Measurements from ENCODE around the gene EFNA2.
"Not testable (repeated sequence)": the region's sequence is repeated elsewhere in the genome, so short reads cannot be mapped to it uniquely, and the experiment has no call there.

Gene EFNA2

GRCh38 chr19:1302533-1303239, 17.0 kb downstream of the EFNA2 start:
- Mint-ChIP-seq H3K9me3 (no peaks in the 10 kb centered on the region), H3K27ac (no peak overlapping the region), H3K27me3 (no peaks in the 10 kb centered on the region), H3K4me1 (ENCODE audit: low read depth) (no peaks in the 10 kb centered on the region), H3K36me3 (ENCODE audit: low read depth) (no peaks in the 10 kb centered on the region), H3K4me3 (no peak overlapping the region)

GRCh38 chr19:1304197-1304924, 18.7 kb downstream of the EFNA2 start:
- H3K27me3 Mint-ChIP-seq: no peaks in the 10 kb centered on the region
- no peak overlapping the region for H3K4me3 Mint-ChIP-seq
- no peaks in the 10 kb centered on the region for H3K9me3 Mint-ChIP-seq
- H3K36me3 Mint-ChIP-seq (ENCODE audit: low read depth): no peaks in the 10 kb centered on the region
- no peaks in the 10 kb centered on the region for H3K4me1 Mint-ChIP-seq (ENCODE audit: low read depth)
- no peak overlapping the region for H3K27ac Mint-ChIP-seq

- not testable (repeated sequence) for H3K36me3 Mint-ChIP-seq (ENCODE audit: low read depth); H3K4me3 Mint-ChIP-seq; H3K27me3 Mint-ChIP-seq; H3K27ac Mint-ChIP-seq; H3K4me1 Mint-ChIP-seq (ENCODE audit: low read depth); H3K9me3 Mint-ChIP-seq
These were observed 19.7 kb downstream of the EFNA2 start for GRCh38 chr19:1305354-1305753.

- Mint-ChIP-seq H3K9me3 (no peaks in the 10 kb centered on the region), H3K4me1 (ENCODE audit: low read depth) (no peaks in the 10 kb centered on the region), H3K4me3 (no peak overlapping the region), H3K27me3 (no peaks in the 10 kb centered on the region), H3K36me3 (ENCODE audit: low read depth) (no peaks in the 10 kb centered on the region), H3K27ac (no peak overlapping the region)
These were observed 21.6 kb downstream of the EFNA2 start for GRCh38 chr19:1307320-1307719.

GRCh38 chr19:1307755-1308303, 22.2 kb downstream of the EFNA2 start:
- no peaks in the 10 kb centered on the region for H3K4me1 Mint-ChIP-seq (ENCODE audit: low read depth)
- H3K27ac Mint-ChIP-seq: no peak overlapping the region
- H3K9me3 Mint-ChIP-seq: no peaks in the 10 kb centered on the region
- H3K4me3 Mint-ChIP-seq: no peak overlapping the region
- no peaks in the 10 kb centered on the region for H3K27me3 Mint-ChIP-seq
- no peaks in the 10 kb centered on the region for H3K36me3 Mint-ChIP-seq (ENCODE audit: low read depth)

- no peaks in the 10 kb centered on the region for H3K36me3 Mint-ChIP-seq (ENCODE audit: low read depth)
- no peaks in the 10 kb centered on the region for H3K27me3 Mint-ChIP-seq
- no peak overlapping the region for H3K27ac Mint-ChIP-seq
- no peaks in the 10 kb centered on the region for H3K9me3 Mint-ChIP-seq
- no peak overlapping the region for H3K4me3 Mint-ChIP-seq
- no peaks in the 10 kb centered on the region for H3K4me1 Mint-ChIP-seq (ENCODE audit: low read depth)
These were observed 23.0 kb downstream of the EFNA2 start for GRCh38 chr19:1308718-1309117.

GRCh38 chr19:1309977-1310852, 24.5 kb downstream of the EFNA2 start:
- no peaks in the 10 kb centered on the region for H3K4me1 Mint-ChIP-seq (ENCODE audit: low read depth)
- H3K36me3 Mint-ChIP-seq (ENCODE audit: low read depth): no peaks in the 10 kb centered on the region
- no peak overlapping the region for H3K4me3 Mint-ChIP-seq
- no peak overlapping the region for H3K27ac Mint-ChIP-seq
- H3K27me3 Mint-ChIP-seq: no peaks in the 10 kb centered on the region
- no peaks in the 10 kb centered on the region for H3K9me3 Mint-ChIP-seq

GRCh38 chr19:1310853-1311180, 25.1 kb downstream of the EFNA2 start:
- no peaks in the 10 kb centered on the region for H3K4me1 Mint-ChIP-seq (ENCODE audit: low read depth)
- H3K36me3 Mint-ChIP-seq (ENCODE audit: low read depth): no peaks in the 10 kb centered on the region
- no peaks in the 10 kb centered on the region for H3K27me3 Mint-ChIP-seq
- no peak overlapping the region for H3K27ac Mint-ChIP-seq
- H3K4me3 Mint-ChIP-seq: no peak overlapping the region
- no peaks in the 10 kb centered on the region for H3K9me3 Mint-ChIP-seq

GRCh38 chr19:1311543-1312091, 25.9 kb downstream of the EFNA2 start:
- H3K4me3 Mint-ChIP-seq: no peak overlapping the region
- no peaks in the 10 kb centered on the region for H3K9me3 Mint-ChIP-seq
- H3K27ac Mint-ChIP-seq: no peak overlapping the region
- no peaks in the 10 kb centered on the region for H3K4me1 Mint-ChIP-seq (ENCODE audit: low read depth)
- H3K36me3 Mint-ChIP-seq (ENCODE audit: low read depth): no peaks in the 10 kb centered on the region
- no peaks in the 10 kb centered on the region for H3K27me3 Mint-ChIP-seq

GRCh38 chr19:1312767-1313694, 27.4 kb downstream of the EFNA2 start:
- H3K4me1 Mint-ChIP-seq (ENCODE audit: low read depth): no peaks in the 10 kb centered on the region

GRCh38 chr19:1313695-1314613, 28.3 kb downstream of the EFNA2 start:
- Mint-ChIP-seq H3K27ac (no peak overlapping the region), H3K4me1 (ENCODE audit: low read depth) (no peaks in the 10 kb centered on the region), H3K9me3 (no peaks in the 10 kb centered on the region), H3K27me3 (peaks cover 11% of the 10 kb centered on the region), H3K4me3 (no peak overlapping the region), H3K36me3 (ENCODE audit: low read depth) (no peaks in the 10 kb centered on the region)

More at GRCh38 chr19:1312767-1313694, 27.4 kb downstream of the EFNA2 start:
- no peaks in the 10 kb centered on the region for H3K9me3 Mint-ChIP-seq
- no peak overlapping the region for H3K27ac Mint-ChIP-seq
- H3K27me3 Mint-ChIP-seq: peaks cover 9% of the 10 kb centered on the region
- no peaks in the 10 kb centered on the region for H3K36me3 Mint-ChIP-seq (ENCODE audit: low read depth)
- H3K4me3 Mint-ChIP-seq: no peak overlapping the region

GRCh38 chr19:1315470-1316166, 29.9 kb downstream of the EFNA2 start:
- H3K4me1 Mint-ChIP-seq (ENCODE audit: low read depth): no peaks in the 10 kb centered on the region
- H3K9me3 Mint-ChIP-seq: no peaks in the 10 kb centered on the region
- H3K36me3 Mint-ChIP-seq (ENCODE audit: low read depth): no peaks in the 10 kb centered on the region
- no peak overlapping the region for H3K4me3 Mint-ChIP-seq
- H3K27me3 Mint-ChIP-seq: peaks cover 14% of the 10 kb centered on the region
- H3K27ac Mint-ChIP-seq: no peak overlapping the region

- Mint-ChIP-seq H3K27ac (no peak overlapping the region), H3K27me3 (peaks cover 18% of the 10 kb centered on the region), H3K4me3 (no peak overlapping the region)
These were observed 30.8 kb downstream of the EFNA2 start for GRCh38 chr19:1316466-1316865.

More at GRCh38 chr19:1316466-1316865, 30.8 kb downstream of the EFNA2 start:
- Mint-ChIP-seq H3K36me3 (ENCODE audit: low read depth) (no peaks in the 10 kb centered on the region), H3K9me3 (no peaks in the 10 kb centered on the region), H3K4me1 (ENCODE audit: low read depth) (no peaks in the 10 kb centered on the region)
